A549 (cell line): ENCODE results near the gene HRH2. TPM values are rescaled to one million over a fixed set of nuclear protein-coding genes. Genes with fewer than 3 reads are reported as not detected.

Source experiments
- ATAC-seq, 2 experiments: fragments of 200-7000 bp in 1 of 2; fragments of >200 bp in 1 of 2; cut with Nextera tagmentation in 1 of 2; cut with Tn5 transposase in 1 of 2; 3 replicates each; pipeline versions ENCODE4 v1.8.0 to v1.9.1; 2018 to 2020; ENCODE audit warnings: mild to moderate bottlenecking in 1 of 2, moderate library complexity in 1 of 2
- CTCF ChIA-PET: fragments of 300-600 bp; sonication (Branson Sonifier 250); formaldehyde crosslinking; extraction: SDS; loops from one replicate; lab custom pipeline; 2021; ENCODE audit warnings: antibody characterized with exemption, inconsistent platforms; lab: Yijun Ruan, JAX
- POLR2A ChIA-PET: fragments of 350-600 bp; formaldehyde crosslinking; extraction: SDS; loops from one replicate; lab custom pipeline; 2021; ENCODE audit warnings: antibody characterized with exemption, inconsistent platforms; lab: Yijun Ruan, JAX
- DNase-seq, 2 experiments: peaks; one replicate each; pipeline versions ENCODE4 v3.0.0 to v3.0.0-alpha.2; 2011 to 2016; ENCODE audit warnings: low read depth in 1 of 2, low spot score in 1 of 2
- FAIRE-seq: peaks from 2 replicates; lab custom pipeline; 2011; peaks lifted over from hg19 to GRCh38; lab: Jason Lieb, UNC
- H3K27ac ChIP-seq, 2 experiments: fragments of >200 bp; sonication (Bioruptor Twin); formaldehyde crosslinking; 3 replicates each; pipeline ENCODE4 v1.5.1; 2016 to 2017
- H3K4me1 ChIP-seq: fragments of >200 bp; sonication (Bioruptor Twin); formaldehyde crosslinking; 3 replicates; pipeline ENCODE4 v1.6.1; 2016
- H3K4me2 ChIP-seq: fragments of >200 bp; sonication (Bioruptor Twin); formaldehyde crosslinking; 3 replicates; pipeline ENCODE4 v1.6.1; 2016
- H3K4me3 ChIP-seq: fragments of >200 bp; sonication (Bioruptor Twin); formaldehyde crosslinking; 3 replicates; pipeline ENCODE4 v1.5.1; 2016
- H3K9me3 ChIP-seq: fragments of >200 bp; sonication (Bioruptor Twin); formaldehyde crosslinking; 3 replicates; pipeline ENCODE4 v1.6.1; 2016
- CBX8 ChIP-seq: fragments of 200-600 bp; sonication (generic); IDR thresholded peaks from 2 replicates; pipeline ENCODE4 v1.6.1; 2016
- CEBPB ChIP-seq, 2 experiments: fragments of >200 bp in 1 of 2; sonication (Bioruptor Twin) in 1 of 2; formaldehyde crosslinking in 1 of 2; IDR thresholded peaks; 2 replicates each; pipeline ENCODE4 v1.6.1; 2012 to 2016
- EHMT2 ChIP-seq: fragments of 200-600 bp; sonication (generic); IDR thresholded peaks from 2 replicates; pipeline ENCODE4 v1.6.1; 2016; ENCODE audit warnings: antibody characterized with exemption, low read depth, mild to moderate bottlenecking, moderate library complexity
- FOSB ChIP-seq: fragments of 250-450 bp; sonication (Bioruptor Pico); IDR thresholded peaks from 2 replicates; pipeline ENCODE4 v1.5.0; 2020; ENCODE audit warnings: mild to moderate bottlenecking, moderate library complexity
- GATA3 ChIP-seq: IDR thresholded peaks from 2 replicates; pipeline ENCODE4 v1.6.1; 2012; ENCODE audit warnings: borderline replicate concordance
- HEYL ChIP-seq: fragments of 250-450 bp; sonication (Bioruptor Pico); IDR thresholded peaks from 2 replicates; pipeline ENCODE4 v1.8.0; 2021; ENCODE audit warnings: mild to moderate bottlenecking, moderate library complexity
- HOXA7 ChIP-seq: fragments of 250-450 bp; sonication (Bioruptor Pico); IDR thresholded peaks from 2 replicates; pipeline ENCODE4 v1.5.0; 2020; ENCODE audit warnings: mild to moderate bottlenecking, moderate library complexity
- JUN ChIP-seq, 2 experiments: fragments of >200 bp; sonication (Bioruptor Twin); formaldehyde crosslinking; IDR thresholded peaks; 2 replicates in 1 of 2; 3 replicates in 1 of 2; pipeline ENCODE4 v1.6.1; 2016 to 2017
- JUNB ChIP-seq: fragments of >200 bp; sonication (Bioruptor Twin); formaldehyde crosslinking; IDR thresholded peaks from 2 replicates; pipeline ENCODE4 v1.6.1; 2016
- KDM1A ChIP-seq: fragments of 200-600 bp; sonication (generic); IDR thresholded peaks from 2 replicates; pipeline ENCODE4 v1.6.1; 2016; ENCODE audit warnings: low read depth, mild to moderate bottlenecking
- MAFK ChIP-seq: fragments of 450-650 bp; IDR thresholded peaks from 2 replicates; pipeline ENCODE4 v1.6.1; 2014; ENCODE audit not compliant: partially characterized antibody
- MAZ ChIP-seq: fragments of 150-350 bp; IDR thresholded peaks from 2 replicates; pipeline ENCODE4 v1.6.1; 2014; ENCODE audit warnings: antibody characterized with exemption, low read depth, low read length, borderline replicate concordance
- MYC ChIP-seq: IDR thresholded peaks from 2 replicates; pipeline ENCODE4 v1.6.1; 2012; ENCODE audit warnings: mild to moderate bottlenecking, inconsistent platforms, low read length, improper control_type of control experiment, borderline replicate concordance
- NFE2L2 ChIP-seq: fragments of 150-350 bp; conservative IDR thresholded peaks from 2 replicates; pipeline ENCODE4 v1.6.1; 2014; ENCODE audit warnings: low read length
- NR3C1 ChIP-seq: fragments of >200 bp; sonication (Bioruptor Twin); formaldehyde crosslinking; IDR thresholded peaks from 3 replicates; pipeline ENCODE4 v1.6.1; 2017
- RARB ChIP-seq: fragments of 250-450 bp; sonication (Bioruptor Pico); IDR thresholded peaks from 2 replicates; pipeline ENCODE4 v1.8.0; 2021; ENCODE audit warnings: mild to moderate bottlenecking, moderate library complexity
- RCOR1 ChIP-seq: fragments of 150-350 bp; IDR thresholded peaks from 2 replicates; pipeline ENCODE4 v1.6.1; 2014; ENCODE audit warnings: antibody characterized with exemption, low read length, low read depth
- REST ChIP-seq: fragments of 200-600 bp; sonication (generic); IDR thresholded peaks from 2 replicates; pipeline ENCODE4 v1.6.1; 2016; ENCODE audit warnings: antibody characterized with exemption, mild to moderate bottlenecking, moderate library complexity
- SREBF2 ChIP-seq: fragments of 450-650 bp; IDR thresholded peaks from 2 replicates; pipeline ENCODE4 v1.6.1; 2014; ENCODE audit warnings: mild to moderate bottlenecking, moderate library complexity
- TFCP2L1 ChIP-seq: fragments of 250-450 bp; sonication (Bioruptor Pico); IDR thresholded peaks from 2 replicates; pipeline ENCODE4 v1.5.0; 2021; ENCODE audit warnings: mild to moderate bottlenecking
- TP53 ChIP-seq: fragments of 250-450 bp; sonication (Bioruptor Pico); IDR thresholded peaks from 2 replicates; pipeline ENCODE4 v1.5.0; 2021; ENCODE audit warnings: mild to moderate bottlenecking, moderate library complexity
- ZNF302 ChIP-seq: fragments of 250-450 bp; sonication (Bioruptor Pico); IDR thresholded peaks from 2 replicates; pipeline ENCODE4 v1.9.0; 2021; ENCODE audit warnings: inconsistent platforms, mild to moderate bottlenecking, moderate library complexity
- ZSCAN20 ChIP-seq: fragments of 250-450 bp; sonication (Bioruptor Pico); IDR thresholded peaks from 2 replicates; pipeline ENCODE4 v1.8.0; 2022; ENCODE audit warnings: mild to moderate bottlenecking, moderate library complexity
- WGBS: methylation state at CpG from one replicate; pipeline ENCODE4 v1.1.6; 2017; ENCODE audit errors: missing lambda C conversion rate; 5-methylcytosine and 5-hydroxymethylcytosine counted together
- polyA plus RNA-seq, 4 experiments: library from polyadenylated mRNA; depleted of rRNA in 3 of 4; stranded (reverse); fragments of >200 nt; fragmentation: RNase III in 1 of 4; extraction: RNeasy Plus Mini Kit Qiagen cat#74134 plus additional on column Dnase treatment in 1 of 4; gene quantifications; 2 replicates in 3 of 4; 3 replicates in 1 of 4; pipeline ENCODE4 v1.2.3, GENCODE V29; 2011 to 2017
- TF ChIP-seq, protein P1 (sequence below): fragments of >200 bp; sonication (Bioruptor Twin); formaldehyde crosslinking; IDR thresholded peaks from 2 replicates; pipeline ENCODE4 v1.6.1; 2016
- TF ChIP-seq, protein P2 (sequence below): IDR thresholded peaks from 2 replicates; pipeline ENCODE4 v1.6.1; 2012
- TF ChIP-seq, protein P3 (sequence below): IDR thresholded peaks from 2 replicates; pipeline ENCODE4 v1.6.1; 2012; ENCODE audit warnings: low read depth, borderline replicate concordance

Gene HRH2
- polyA plus RNA-seq, 2 of the 4 experiments (the other 2 are of a cell fraction): 0.58 to 0.62 TPM

GRCh38 chr5:175690586-175690985 lies 32.7 kb downstream of the HRH2 start:
- Histone ChIP-seq H3K4me1 (no peaks in the 10 kb centered on the region), H3K4me2 (no peak overlapping the region), H3K27ac (no peak overlapping the region), H3K4me3 (no peak overlapping the region), H3K9me3 (no peaks in the 10 kb centered on the region)
- ATAC-seq: no peak
- ChIA-PET CTCF (interaction anchor here (1.0 to 1.7 kb wide), 4 partner anchors 9 to 39 kb away, joined by 3 to 4 read pairs (median 4); no protein-coding TSS in a partner anchor), POLR2A (no interaction called here)
- no peak for DNase-seq
- TF ChIP-seq TFCP2L1 (no peak), NFE2L2 (no peak), FOSB (CRISPR knock-in tag) (no peak), CEBPB (IDR thresholded peaks at IDR 0.05) (no peak)
- TF ChIP-seq, protein P1, sequence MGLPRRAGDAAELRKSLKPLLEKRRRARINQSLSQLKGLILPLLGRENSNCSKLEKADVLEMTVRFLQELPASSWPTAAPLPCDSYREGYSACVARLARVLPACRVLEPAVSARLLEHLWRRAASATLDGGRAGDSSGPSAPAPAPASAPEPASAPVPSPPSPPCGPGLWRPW: no peak
- no peak for FAIRE-seq
- WGBS: 72% methylated on average over 11 of the region's 11 CpGs

GRCh38 chr5:175691761-175692160 lies 33.9 kb downstream of the HRH2 start:
- WGBS: 59% methylated on average over 5 of the region's 5 CpGs

GRCh38 chr5:175692235-175692995 lies 34.5 kb downstream of the HRH2 start:
- no peak for ATAC-seq
- 68% methylated on average over 16 of the region's 16 CpGs for WGBS

More at GRCh38 chr5:175691761-175692160, 33.9 kb downstream of the HRH2 start:
- no peak for ATAC-seq
- ChIA-PET CTCF (no interaction called here), POLR2A (no interaction called here)
- no peak overlapping the region for H3K4me3 ChIP-seq
- no peak for DNase-seq
- H3K4me1 ChIP-seq: no peaks in the 10 kb centered on the region
- no peak overlapping the region for H3K27ac ChIP-seq
- no peak for TF ChIP-seq ZSCAN20 (CRISPR knock-in tag)
- no peaks in the 10 kb centered on the region for H3K9me3 ChIP-seq
- H3K4me2 ChIP-seq: no peak overlapping the region
- no peak for FAIRE-seq

DNA sequence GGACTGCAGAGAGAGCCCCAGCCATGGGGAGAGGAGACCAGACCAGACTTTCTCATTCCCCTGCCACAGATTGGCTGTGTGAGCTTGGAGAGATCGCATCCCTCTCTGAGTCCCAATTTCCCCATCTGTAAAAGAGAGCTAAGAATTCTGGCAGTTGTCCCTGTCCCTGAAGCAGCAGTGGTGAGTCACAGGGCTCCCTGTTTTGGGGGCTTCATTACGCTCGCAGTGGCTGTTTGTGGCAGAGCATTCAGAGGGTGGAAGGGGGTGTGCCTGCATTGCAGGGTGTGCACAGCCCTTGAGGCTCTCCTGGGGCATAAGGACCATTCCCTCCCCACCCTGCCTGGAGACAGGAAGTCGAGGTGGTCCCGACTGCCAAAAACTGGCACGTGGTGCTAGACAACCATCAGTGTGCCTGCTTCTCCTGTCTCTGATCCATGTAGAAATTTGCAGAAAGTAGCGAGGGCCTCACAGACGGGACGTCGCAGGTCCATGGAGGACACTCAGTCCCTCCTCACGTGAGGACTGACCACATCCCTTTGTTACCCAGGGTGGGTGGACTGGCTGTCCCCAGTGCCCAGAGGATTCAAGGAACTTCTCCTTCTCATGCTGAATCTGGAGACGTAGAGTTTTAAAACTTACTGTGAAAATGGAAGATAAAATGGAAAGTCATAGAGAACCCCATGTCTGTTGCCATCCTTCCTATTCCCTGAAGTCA lies 35.3 kb downstream of the HRH2 start:
- POLR2A ChIA-PET: no interaction called here
- FAIRE-seq: no peak
- WGBS: 67% methylated on average over 12 of the region's 12 CpGs

More at GRCh38 chr5:175692235-175692995, 34.5 kb downstream of the HRH2 start:
- TF ChIP-seq SREBF2: no peak
- no peak for TF ChIP-seq MYC
- TF ChIP-seq TP53 (CRISPR knock-in tag): no peak
- no peak for TF ChIP-seq MAFK
- TF ChIP-seq MAZ: no peak
- TF ChIP-seq CBX8: no peak
- no peak for TF ChIP-seq RCOR1
- Histone ChIP-seq H3K4me3 (no peak overlapping the region), H3K4me1 (no peaks in the 10 kb centered on the region), H3K4me2 (no peak overlapping the region), H3K9me3 (no peaks in the 10 kb centered on the region), H3K27ac (no peak overlapping the region)
- DNase-seq: no peak
- ChIA-PET POLR2A (no interaction called here), CTCF (no interaction called here)
- FAIRE-seq: no peak

More for the DNA sequence above, 35.3 kb downstream of the HRH2 start:
- no peak for DNase-seq
- ATAC-seq: no peak
- H3K9me3 ChIP-seq: no peaks in the 10 kb centered on the region
- H3K27ac ChIP-seq: no peak overlapping the region
- H3K4me3 ChIP-seq: no peak overlapping the region
- no peaks in the 10 kb centered on the region for H3K4me1 ChIP-seq
- no peak overlapping the region for H3K4me2 ChIP-seq
- TF ChIP-seq HOXA7 (no peak), TP53 (CRISPR knock-in tag) (no peak), JUNB (no peak), JUN (IDR thresholded peaks at IDR 0.05) (no peak), GATA3 (no peak), ZNF302 (CRISPR knock-in tag) (no peak), TFCP2L1 (no peak), KDM1A (no peak), CBX8 (no peak), EHMT2 (no peak), MAFK (no peak), RARB (CRISPR knock-in tag) (no peak), FOSB (CRISPR knock-in tag) (no peak), REST (no peak), HEYL (no peak), NR3C1 (no peak)
- TF ChIP-seq, protein P2, sequence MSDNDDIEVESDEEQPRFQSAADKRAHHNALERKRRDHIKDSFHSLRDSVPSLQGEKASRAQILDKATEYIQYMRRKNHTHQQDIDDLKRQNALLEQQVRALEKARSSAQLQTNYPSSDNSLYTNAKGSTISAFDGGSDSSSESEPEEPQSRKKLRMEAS: no peak
- TF ChIP-seq, protein P3, sequence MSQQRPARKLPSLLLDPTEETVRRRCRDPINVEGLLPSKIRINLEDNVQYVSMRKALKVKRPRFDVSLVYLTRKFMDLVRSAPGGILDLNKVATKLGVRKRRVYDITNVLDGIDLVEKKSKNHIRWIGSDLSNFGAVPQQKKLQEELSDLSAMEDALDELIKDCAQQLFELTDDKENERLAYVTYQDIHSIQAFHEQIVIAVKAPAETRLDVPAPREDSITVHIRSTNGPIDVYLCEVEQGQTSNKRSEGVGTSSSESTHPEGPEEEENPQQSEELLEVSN: no peak
- CTCF ChIA-PET: no interaction called here
